MM.1S (cell line): Measurements from ENCODE around the gene NTN1.

Experiments used
- DNase-seq: peaks from one replicate; pipeline ENCODE4 v3.0.0-alpha.2; 2015
- H2AFZ ChIP-seq: fragments of 300-600 bp; sonication (generic); 2 replicates; pipeline ENCODE4 v1.6.0; 2016; ENCODE audit warnings: antibody characterized with exemption, low read length
- H3F3A ChIP-seq: fragments of 300-600 bp; sonication (generic); 2 replicates; pipeline ENCODE4 v1.6.1; 2016; ENCODE audit warnings: mild to moderate bottlenecking, antibody characterized with exemption, low read length, moderate library complexity, mixed read lengths; ENCODE audit not compliant: insufficient read depth
- H3K27ac ChIP-seq: fragments of 300-600 bp; sonication (generic); 2 replicates; pipeline ENCODE4 v1.5.1; 2016; ENCODE audit warnings: mild to moderate bottlenecking, low read length
- H3K27me3 ChIP-seq: fragments of 300-600 bp; sonication (generic); replicated peaks from 2 replicates; pipeline ENCODE4 v1.6.0; 2016; ENCODE audit warnings: low read length; ENCODE audit not compliant: insufficient read depth
- H3K36me3 ChIP-seq: fragments of 300-600 bp; sonication (generic); replicated peaks from 2 replicates; pipeline ENCODE4 v1.6.1; 2016; ENCODE audit warnings: mild to moderate bottlenecking, low read length, mixed read lengths; ENCODE audit not compliant: insufficient read depth
- H3K4me1 ChIP-seq: fragments of 300-600 bp; sonication (generic); 2 replicates; pipeline ENCODE4 v1.6.1; 2016; ENCODE audit warnings: low read length, mixed read lengths
- H3K4me2 ChIP-seq: fragments of 300-600 bp; sonication (generic); 2 replicates; pipeline ENCODE4 v1.6.0; 2016; ENCODE audit warnings: low read depth, low read length
- H3K4me3 ChIP-seq: fragments of 300-600 bp; sonication (generic); 2 replicates; pipeline ENCODE4 v1.5.1; 2016; ENCODE audit warnings: low read length, mixed read lengths
- H3K79me2 ChIP-seq: fragments of 300-600 bp; sonication (generic); 2 replicates; pipeline ENCODE4 v1.6.1; 2016; ENCODE audit warnings: mixed run types, low read length, mixed read lengths
- H3K9ac ChIP-seq: fragments of 300-600 bp; sonication (generic); 2 replicates; pipeline ENCODE4 v1.6.1; 2016; ENCODE audit warnings: low read length, mixed read lengths
- H3K9me2 ChIP-seq: fragments of 300-600 bp; sonication (generic); replicated peaks from 2 replicates; pipeline ENCODE4 v1.6.1; 2016; ENCODE audit warnings: mild to moderate bottlenecking, low read length, mixed read lengths; ENCODE audit not compliant: insufficient read depth
- H3K9me3 ChIP-seq: fragments of 300-600 bp; sonication (generic); replicated peaks from 2 replicates; pipeline ENCODE4 v1.6.1; 2016; ENCODE audit warnings: mild to moderate bottlenecking, low read length, mixed read lengths; ENCODE audit not compliant: insufficient read depth
- H4K20me1 ChIP-seq: fragments of 300-600 bp; sonication (generic); 2 replicates; pipeline ENCODE4 v1.6.1; 2016; ENCODE audit warnings: mild to moderate bottlenecking, low read length, moderate library complexity, mixed read lengths; ENCODE audit not compliant: insufficient read depth
- CTCF ChIP-seq: fragments of 300-600 bp; sonication (generic); IDR thresholded peaks from 2 replicates; pipeline ENCODE4 v1.5.1; 2016; ENCODE audit warnings: antibody characterized with exemption, low read length, mixed read lengths
- EZH2 ChIP-seq: fragments of 300-600 bp; sonication (generic); optimal IDR thresholded peaks from 2 replicates; pipeline ENCODE3; 2017; ENCODE audit warnings: low read depth, mild to moderate bottlenecking, antibody characterized with exemption, low read length, mixed read lengths
- EZH2phosphoT487 ChIP-seq: fragments of 300-600 bp; sonication (generic); IDR thresholded peaks from 2 replicates; pipeline ENCODE4 v1.6.1; 2018; ENCODE audit warnings: antibody characterized with exemption, low read length

NTN1 gene

GRCh38 chr17:9002227-9002605 lies 19.1 kb upstream of the NTN1 start:
- Histone ChIP-seq H3K9ac (no peak overlapping the region), H3K4me1 (no peaks in the 10 kb centered on the region), H3K9me2 (no peaks in the 10 kb centered on the region), H3K27me3 (peaks cover 55% of the 10 kb centered on the region), H3K4me2 (no peak overlapping the region), H4K20me1 (no peaks in the 10 kb centered on the region), H3K79me2 (no peaks in the 10 kb centered on the region), H3K9me3 (no peaks in the 10 kb centered on the region), H3F3A (no peaks in the 10 kb centered on the region), H2AFZ (no peak overlapping the region), H3K36me3 (no peaks in the 10 kb centered on the region), H3K27ac (no peak overlapping the region), H3K4me3 (no peak overlapping the region)
- TF ChIP-seq EZH2phosphoT487 (no peak), CTCF (no peak), EZH2 (no peak)
- DNase-seq, result no peak

GRCh38 chr17:9002606-9003354 lies 18.5 kb upstream of the NTN1 start:
- H3K9ac ChIP-seq, result no peak overlapping the region
- H3K4me3 ChIP-seq, result no peak overlapping the region
- H3K9me3 ChIP-seq, result no peaks in the 10 kb centered on the region
- TF ChIP-seq CTCF (no peak), EZH2 (no peak), EZH2phosphoT487 (no peak)
- no peaks in the 10 kb centered on the region for H3F3A ChIP-seq
- H3K27ac ChIP-seq, result no peak overlapping the region
- DNase-seq, result no peak
- H3K27me3 ChIP-seq, result peaks cover 55% of the 10 kb centered on the region
- no peaks in the 10 kb centered on the region for H3K79me2 ChIP-seq
- no peaks in the 10 kb centered on the region for H3K4me1 ChIP-seq
- no peaks in the 10 kb centered on the region for H4K20me1 ChIP-seq
- no peak overlapping the region for H2AFZ ChIP-seq
- no peaks in the 10 kb centered on the region for H3K36me3 ChIP-seq
- no peaks in the 10 kb centered on the region for H3K9me2 ChIP-seq
- no peak overlapping the region for H3K4me2 ChIP-seq

- no peak for DNase-seq
- Histone ChIP-seq H3K4me3 (no peak overlapping the region), H3K4me1 (no peaks in the 10 kb centered on the region), H3K4me2 (no peak overlapping the region), H3K9ac (no peak overlapping the region), H3K27ac (no peak overlapping the region), H3K9me3 (no peaks in the 10 kb centered on the region), H3K27me3 (peaks cover 55% of the 10 kb centered on the region), H3K9me2 (no peaks in the 10 kb centered on the region), H3K79me2 (no peaks in the 10 kb centered on the region), H3K36me3 (no peaks in the 10 kb centered on the region), H3F3A (no peaks in the 10 kb centered on the region), H2AFZ (no peak overlapping the region), H4K20me1 (no peaks in the 10 kb centered on the region)
- TF ChIP-seq CTCF, result no peak
- no peak for TF ChIP-seq EZH2
- TF ChIP-seq EZH2phosphoT487, result no peak
These were observed 17.8 kb upstream of the NTN1 start for GRCh38 chr17:9003355-9004131.
